ENCODE data around the gene PPIE.
"Not testable (repeated sequence)": the region's sequence is repeated elsewhere in the genome, so short reads cannot be mapped to it uniquely, and the experiment has no call there.

Gene PPIE

GRCh38 chr1:39758556-39759435 is 20.1 kb downstream of the PPIE start:
- DNase-seq (ENCODE audit: low spot score) = no peak

DNA sequence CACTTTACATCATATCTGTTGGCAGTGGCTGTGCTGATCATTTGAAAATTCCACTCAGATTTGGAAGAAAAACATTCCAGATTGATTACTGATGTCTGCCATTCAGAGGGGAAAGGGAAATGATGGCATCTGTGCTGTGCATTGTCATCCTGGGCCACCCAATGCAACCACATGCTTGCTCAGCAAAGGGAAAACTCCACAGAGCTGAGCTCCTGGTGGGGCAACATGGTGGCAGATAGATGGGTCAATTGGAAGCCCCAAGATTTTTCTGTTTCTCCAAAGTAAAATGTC is 20.7 kb downstream of the PPIE start:
- no peak for DNase-seq (ENCODE audit: low spot score)

DNA sequence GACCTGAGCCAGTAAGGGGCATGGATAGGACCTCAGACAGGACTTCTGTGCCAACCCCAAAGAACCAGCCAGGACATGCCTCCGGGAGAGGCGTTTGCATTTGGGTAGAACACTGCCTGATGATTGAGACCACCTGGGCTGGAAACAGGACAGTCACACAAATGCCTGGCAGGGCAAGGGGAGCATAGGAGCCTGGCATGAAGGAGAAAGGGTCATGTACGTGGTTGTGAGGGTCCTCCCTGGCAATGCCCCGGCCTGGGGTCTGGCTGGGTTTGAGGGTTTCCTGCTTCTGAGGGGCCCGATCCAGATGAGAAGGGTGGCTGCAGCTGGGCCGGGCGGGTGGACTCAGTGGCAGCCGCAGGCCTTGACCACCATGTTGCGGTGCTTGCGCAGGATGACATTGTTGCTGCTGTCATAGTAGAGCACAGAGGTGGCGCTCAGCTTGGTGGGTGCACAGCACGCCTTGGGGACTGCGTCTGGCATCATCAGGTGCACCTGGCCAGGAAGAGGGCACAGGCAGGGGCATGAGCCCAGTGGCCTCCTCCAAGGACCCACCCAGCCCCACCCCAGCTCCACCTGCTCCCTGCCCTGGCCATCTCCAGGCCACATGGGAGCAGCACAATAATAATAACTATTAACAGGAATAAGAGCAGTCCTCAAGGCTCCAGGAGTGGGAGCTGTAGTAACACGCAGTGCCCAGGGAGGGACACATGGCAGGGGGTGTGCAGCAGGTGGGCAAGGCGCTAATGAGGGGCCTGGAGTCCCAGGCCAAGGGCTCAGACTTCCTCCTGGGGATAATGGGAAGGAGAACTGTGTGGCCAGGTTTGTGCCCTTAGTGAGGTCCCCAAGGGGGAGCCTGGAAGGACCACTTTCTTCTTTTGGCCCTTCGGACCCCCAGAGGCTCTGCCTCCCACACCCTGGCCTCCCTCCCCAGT is 21.7 kb downstream of the PPIE start:
- DNase-seq (ENCODE audit: low spot score) = no peak

DNA sequence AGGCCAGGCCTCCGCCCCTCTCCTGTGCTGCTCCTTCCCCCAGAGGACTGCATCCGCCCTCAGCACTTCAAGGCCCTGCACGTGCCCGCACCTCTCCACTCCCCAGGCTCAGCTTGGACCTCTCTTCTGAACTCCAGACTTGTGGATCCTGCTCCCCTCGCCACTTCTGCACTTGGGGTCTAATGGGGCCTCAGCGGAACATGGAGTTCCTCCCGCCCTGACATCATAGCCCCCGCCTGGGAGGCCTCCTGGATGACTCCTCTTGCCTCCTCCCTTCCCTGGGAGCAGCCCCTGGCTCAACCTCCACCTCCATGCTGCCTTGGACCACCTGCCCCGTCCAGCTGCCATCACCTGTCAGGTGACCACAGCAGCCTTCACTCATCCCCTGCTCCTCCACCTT is 22.3 kb downstream of the PPIE start:
- DNase-seq (ENCODE audit: low spot score) = no peak

GRCh38 chr1:39761557-39762260 is 23.0 kb downstream of the PPIE start:
- DNase-seq (ENCODE audit: low spot score) = no peak

- DNase-seq (ENCODE audit: low spot score) = no peak
Observed at GRCh38 chr1:39762550-39763540, 24.2 kb downstream of the PPIE start.

DNA sequence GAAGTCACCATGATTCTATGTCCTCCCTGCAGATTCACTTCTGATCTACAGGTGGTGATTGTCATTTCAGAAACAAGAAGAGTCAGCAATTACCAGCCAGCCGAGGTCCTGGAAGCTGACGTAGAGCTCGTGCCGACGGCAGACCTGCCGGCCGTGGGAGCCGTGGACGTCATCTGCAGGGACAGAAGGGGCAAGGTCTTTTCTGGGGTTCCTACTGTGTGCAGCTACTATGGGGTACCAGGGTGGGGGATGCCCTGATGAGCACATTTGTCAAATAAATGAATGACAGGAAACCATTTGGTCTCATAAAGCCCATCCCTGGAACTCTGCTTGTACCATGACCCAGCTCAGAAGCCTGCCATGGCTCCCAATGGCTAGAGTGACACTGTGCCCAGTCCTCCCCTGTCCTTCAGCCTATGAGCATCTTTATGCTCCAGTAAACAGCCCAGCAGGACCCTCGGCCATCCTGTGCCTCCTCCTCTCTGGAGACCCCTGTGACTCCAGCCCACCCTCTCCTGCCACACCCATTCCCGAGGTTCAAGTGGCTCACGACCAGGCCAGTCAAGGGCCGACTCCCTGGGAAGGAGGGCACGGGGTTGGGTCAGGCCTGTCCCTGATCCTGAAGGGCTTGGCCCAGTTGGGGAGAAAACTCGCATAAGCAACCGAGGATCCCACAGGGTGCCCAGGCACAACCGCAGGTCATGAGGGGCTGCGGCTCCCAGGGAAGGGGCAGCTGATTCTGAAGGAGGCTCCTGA is 25.1 kb downstream of the PPIE start:
- not testable (repeated sequence) for DNase-seq (ENCODE audit: low spot score)

DNA sequence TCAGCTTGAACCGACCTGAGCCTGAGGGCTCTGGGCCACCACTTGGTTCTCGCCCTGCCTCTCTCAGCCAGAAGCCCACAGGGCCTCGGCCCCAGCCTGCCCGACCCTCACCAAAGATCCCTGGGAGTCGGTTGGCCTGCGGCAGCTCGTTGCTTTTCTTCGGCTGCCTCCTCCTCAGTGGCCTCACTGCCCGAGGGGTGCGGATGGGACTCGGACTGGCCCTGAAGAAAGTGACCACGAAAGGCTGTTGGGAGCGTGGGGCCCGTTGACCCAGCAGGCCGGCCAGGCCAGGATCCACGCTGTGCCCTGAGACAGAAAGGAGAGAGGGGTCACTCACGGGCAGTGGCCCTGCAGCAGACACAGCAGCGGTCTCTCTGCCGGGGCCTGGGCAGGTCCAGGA is 25.8 kb downstream of the PPIE start:
- DNase-seq (ENCODE audit: low spot score) = not testable (repeated sequence)

DNA sequence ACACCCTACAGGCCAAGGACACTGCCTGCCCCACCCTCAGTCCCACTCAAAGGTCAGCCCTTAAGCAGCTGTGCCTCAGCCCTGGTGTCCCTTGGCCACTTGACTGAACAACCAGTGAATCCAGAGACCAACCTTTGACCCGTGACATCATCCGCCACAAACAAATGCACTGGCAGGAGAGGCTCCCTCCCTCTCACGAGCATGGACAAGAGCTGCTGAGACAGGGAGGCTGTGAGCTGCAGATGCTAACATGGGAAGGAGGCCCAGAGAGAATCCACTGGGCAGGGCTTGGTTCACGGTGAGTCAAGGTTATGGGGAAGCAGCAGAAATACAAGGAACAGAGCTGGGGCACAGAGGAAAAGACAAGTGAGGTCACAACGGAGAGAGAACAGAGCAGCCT is 27.8 kb downstream of the PPIE start:
- DNase-seq (ENCODE audit: low spot score) = not testable (repeated sequence)

DNA sequence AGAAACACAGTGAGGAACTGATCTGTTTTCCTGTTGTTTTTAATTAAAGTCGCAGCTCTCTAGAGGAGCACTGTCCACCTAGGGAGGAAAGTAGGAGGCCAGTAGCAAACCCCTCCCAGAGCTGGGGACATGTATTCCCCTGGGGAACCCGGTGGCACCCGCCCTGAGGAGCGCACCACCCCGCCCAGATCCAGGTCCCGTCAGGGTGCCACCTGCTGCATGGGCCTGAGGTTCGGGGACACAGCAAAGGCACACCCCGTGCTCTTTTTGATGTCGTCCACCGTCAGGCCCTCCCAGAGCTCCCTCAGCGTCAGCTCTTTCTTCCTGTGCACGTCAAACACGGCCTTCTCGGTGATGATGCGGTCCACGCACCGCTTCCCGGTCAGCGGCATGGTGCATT is 30.8 kb downstream of the PPIE start:
- DNase-seq (ENCODE audit: low spot score) = not testable (repeated sequence)

DNA sequence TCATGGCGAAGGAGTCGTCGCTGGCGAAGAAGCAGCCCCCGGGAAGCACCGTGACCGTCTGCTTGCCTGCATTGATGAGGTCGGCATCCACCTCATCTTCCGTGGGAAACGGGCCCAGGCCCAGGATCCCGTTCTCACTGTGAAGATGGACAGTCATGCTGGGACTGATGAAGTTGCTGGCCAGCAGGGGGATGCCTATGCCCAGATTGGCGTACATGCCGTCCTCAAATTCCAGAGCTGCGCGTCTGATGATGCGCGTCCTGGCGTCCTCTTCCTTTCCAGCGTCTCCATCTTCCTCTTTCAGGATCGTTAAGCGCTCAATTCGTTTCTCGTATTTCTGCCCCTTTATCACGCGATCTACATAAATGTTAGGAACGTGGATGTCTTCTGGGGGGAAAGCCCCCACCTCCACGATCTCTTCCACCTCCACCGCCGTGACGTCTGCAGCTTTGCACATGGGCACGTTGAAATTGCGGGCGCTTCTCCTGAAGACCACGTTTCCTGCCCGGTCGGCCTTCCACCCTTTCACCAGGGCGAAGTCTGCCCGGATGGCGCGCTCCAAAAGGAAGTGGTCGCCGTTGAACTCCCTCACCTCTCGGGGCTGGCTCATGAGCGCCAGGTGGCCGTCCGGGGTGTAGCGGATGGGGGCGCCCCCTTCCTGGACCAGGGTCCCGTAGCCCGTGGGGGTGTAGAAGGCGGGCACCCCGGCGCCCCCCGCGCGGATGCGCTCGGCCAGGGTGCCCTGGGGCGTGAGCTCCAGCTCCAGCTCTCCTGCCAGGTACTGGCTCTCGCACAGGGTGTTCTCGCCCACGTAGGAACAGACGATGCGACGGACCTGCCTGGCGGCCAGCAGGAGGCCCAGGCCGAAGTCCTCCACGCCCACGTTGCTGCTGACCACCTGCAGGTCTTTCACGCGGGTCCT is 31.7 kb downstream of the PPIE start:
- DNase-seq (ENCODE audit: low spot score) = not testable (repeated sequence)

DNA sequence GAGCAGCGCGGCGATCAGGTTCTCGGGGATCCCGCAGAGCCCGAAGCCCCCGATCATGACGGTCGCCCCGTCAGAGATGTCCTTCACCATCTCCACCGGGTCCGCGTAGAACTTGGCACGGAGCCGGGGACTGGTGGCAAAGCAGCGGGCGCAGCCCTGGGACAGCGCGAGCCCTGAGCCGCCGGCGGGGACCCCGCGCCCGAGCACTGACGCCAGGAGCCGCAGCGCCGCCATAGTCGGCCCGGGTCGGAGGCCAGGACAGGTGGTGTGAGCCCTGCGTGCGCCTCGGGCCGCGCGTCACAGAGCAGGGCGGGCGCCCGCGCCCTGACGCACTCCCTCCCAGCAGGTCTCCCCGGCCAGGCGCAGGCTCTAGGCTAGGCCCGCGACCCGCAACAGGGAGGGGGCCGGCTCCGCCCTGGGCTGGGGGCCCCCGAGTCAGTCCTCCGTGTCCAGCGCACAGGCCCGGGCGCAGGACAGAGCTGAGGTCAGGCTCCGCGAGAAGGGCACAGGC is 32.4 kb downstream of the PPIE start, which contains the start of gene OXCT2:
Gene OXCT2, minus strand, starts transcription at position 327 of the 511 bp plus-strand sequence. Its CDS starts 93 bp downstream, at position 234.
- DNase-seq (ENCODE audit: low spot score) = not testable (repeated sequence)

DNA sequence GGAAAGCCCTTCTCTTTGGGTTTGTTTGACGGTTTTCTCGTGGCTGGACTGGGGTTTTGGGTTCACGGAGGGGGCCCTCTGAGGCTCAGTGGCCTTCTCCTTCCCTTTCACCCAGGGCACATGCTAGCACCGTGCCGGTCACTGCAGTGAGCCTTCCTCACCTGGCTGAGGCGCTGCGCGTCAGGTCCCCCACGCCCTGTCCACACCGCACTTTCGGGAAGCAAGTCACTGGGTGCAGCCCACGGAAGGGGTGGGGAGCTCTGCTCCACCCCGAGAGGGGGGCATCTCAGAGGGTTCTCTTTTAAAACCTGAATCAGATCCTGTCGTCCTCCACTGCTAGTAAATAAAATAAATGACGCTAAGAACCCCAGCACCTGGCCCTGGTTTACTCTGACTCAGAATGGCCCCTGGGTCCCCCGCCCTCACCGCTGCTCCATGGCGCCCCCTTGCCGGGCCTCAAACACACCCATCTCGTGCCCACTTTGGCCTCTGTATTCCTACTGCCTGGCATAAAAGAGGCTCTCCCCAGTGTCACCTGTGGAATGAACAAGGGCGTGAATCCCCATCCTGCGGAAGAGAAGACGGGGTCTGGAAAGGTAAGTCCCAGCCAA is 34.8 kb downstream of the PPIE start:
- DNase-seq (ENCODE audit: low spot score) = not testable (repeated sequence)

- not testable (repeated sequence) for DNase-seq (ENCODE audit: low spot score)
Observed at GRCh38 chr1:39775141-39775540, 36.5 kb downstream of the PPIE start.

DNA sequence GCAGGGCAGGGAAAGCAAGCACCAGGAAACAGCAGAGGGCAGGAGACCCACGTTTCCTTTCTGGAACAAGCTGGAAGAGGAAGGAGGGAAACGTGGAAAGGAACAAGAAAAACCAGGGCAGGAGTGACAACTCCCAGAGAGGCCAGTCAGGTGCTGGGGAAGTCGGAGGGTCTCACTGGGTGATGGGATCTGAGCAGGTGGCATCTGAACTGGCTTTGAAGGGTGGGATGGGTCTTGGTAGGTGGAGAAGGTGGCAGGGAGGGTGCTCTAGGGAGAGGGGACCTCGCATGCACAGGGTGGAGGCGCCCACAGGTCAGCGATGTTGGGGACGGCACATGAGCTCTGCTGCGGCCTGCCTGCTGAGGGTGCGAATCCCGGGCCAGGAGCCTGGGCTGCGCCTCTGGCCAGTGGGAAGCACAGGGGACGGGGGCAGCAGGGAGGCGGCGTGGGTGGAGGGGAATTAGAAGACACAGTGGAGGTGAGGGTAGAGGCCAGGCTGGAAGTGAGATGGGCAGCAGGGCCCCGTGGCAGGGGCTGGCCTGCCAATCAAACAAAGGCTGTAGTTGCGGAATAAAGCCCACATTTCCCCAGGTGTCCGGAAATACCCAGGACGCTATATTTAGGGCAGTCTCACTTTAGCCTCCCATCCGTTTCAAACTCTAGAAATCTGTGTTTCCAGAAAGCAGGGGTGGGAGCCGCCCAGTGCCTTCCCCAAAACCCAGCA is 37.2 kb downstream of the PPIE start:
- DNase-seq (ENCODE audit: low spot score) = not testable (repeated sequence)

DNA sequence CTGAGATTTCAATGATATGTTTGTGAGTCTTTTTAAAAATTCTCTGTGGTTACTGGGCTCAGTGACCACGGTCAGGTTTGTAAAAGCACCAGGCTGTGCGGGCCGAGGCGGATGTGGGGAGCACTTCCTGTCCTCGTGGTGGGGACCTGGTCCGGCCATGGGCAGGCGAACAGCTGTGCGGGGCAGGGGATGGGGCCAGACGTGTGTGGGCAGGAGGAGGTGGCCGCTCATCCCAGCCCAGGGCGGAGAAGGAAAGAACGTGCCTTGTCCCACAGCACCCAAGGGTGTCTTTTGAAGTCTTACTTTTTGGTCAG is 37.7 kb downstream of the PPIE start:
- no peak for DNase-seq (ENCODE audit: low spot score)

GRCh38 chr1:39776886-39777285 is 38.2 kb downstream of the PPIE start:
- DNase-seq (ENCODE audit: low spot score) = no peak

DNA sequence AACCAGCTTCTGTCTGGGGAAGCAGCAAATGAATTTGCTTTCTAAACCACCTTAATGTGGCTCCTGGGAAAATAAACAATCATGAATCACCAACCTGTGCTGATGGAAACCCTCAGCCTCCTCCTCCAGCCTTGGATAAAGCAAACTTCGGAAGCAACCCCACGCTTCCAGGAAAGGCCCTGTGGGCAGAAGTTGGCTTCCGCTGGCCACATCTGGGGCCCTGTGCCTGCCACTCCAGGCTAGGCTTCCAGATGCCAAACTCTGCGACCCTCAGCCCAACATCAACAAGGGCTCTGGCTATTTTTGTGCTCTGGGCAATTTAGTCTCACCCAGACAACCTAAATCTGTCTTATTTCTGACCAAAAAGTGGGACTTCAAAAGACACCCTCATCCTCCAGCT is 38.6 kb downstream of the PPIE start:
- no peak for DNase-seq (ENCODE audit: low spot score)
